ENCODE measurements around the gene DGCR2. TPM values are rescaled to one million over a fixed set of nuclear protein-coding genes. Genes with fewer than 3 reads are reported as not detected.

Gene DGCR2
- total RNA-seq, 1 experiment from 2014 or later: 42.9 TPM

DNA sequence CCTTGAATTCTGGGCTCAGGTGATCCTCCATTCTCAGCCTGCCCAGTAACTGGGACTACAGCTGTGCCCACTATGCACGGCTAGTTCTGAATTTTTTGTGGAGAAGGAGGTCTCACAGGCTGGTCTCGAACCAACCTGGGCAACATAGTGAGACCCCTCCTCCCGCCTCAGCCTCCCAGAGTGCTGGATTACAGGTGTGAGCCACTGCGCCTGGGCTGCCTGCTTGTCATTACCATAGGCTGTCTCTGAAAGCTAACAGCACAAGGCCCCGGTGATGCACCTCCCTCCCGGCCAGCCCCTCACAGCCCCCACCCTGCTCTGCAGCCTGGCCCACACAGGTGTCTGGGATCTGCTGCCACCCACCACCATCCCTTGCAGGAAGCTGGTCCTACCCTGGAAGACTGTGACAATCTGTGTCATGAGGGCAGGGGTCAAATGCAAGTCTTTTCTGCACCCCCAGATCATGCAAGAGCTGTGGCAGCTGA lies 82.4 kb downstream of the DGCR2 start:
- H3K9me3 ChIP-seq (ENCODE audit: control insufficient read depth in 1 of 2, insufficient read depth in 1 of 2, low read depth in 1 of 2, low read length in 2 of 2): no peaks in the 10 kb centered on the region
- no peak overlapping the region for H3K27ac ChIP-seq (ENCODE audit: low read depth, low read length)
- no peak overlapping the region for H3K9ac ChIP-seq (ENCODE audit: low read length)
- intact Hi-C loops (cut with micrococcal nuclease): no loop called here
- H3K36me3 ChIP-seq (ENCODE audit: control insufficient read depth in 1 of 2, insufficient read depth in 2 of 2, low read length in 2 of 2): peaks cover 0 to under 1% of the 10 kb centered on the region in 2 experiments; a peak in 1 of 4 replicates
- H4K20me1 ChIP-seq (ENCODE audit: insufficient read depth): no peaks in the 10 kb centered on the region
- ATAC-seq (no peak), DNase-seq (ENCODE audit: low read depth, low spot score) (no peak)
- ChIA-PET POLR2A (no interaction called here), RAD21 (ENCODE audit: low non-redundant PET in 1 of 2, low total read pairs in 2 of 2, uncharacterized antibody in 2 of 2, unreplicated experiment in 2 of 2) (no interaction called here), CTCF (no interaction called here)
- TF ChIP-seq SP1 (IDR thresholded peaks at IDR 0.05; ENCODE audit: low read depth) (no peak), CEBPB (IDR thresholded peaks at IDR 0.05; ENCODE audit: low read depth) (no peak), SIN3A (IDR thresholded peaks at IDR 0.05; ENCODE audit: low read depth) (no peak), EGR1 (IDR thresholded peaks at IDR 0.05; ENCODE audit: low read depth) (no peak), JUND (IDR thresholded peaks at IDR 0.05) (no peak), SRF (IDR thresholded peaks at IDR 0.05; ENCODE audit: low read depth) (no peak), FOSL1 (IDR thresholded peaks at IDR 0.05; ENCODE audit: low read depth) (no peak)
- TF ChIP-seq, protein P1, sequence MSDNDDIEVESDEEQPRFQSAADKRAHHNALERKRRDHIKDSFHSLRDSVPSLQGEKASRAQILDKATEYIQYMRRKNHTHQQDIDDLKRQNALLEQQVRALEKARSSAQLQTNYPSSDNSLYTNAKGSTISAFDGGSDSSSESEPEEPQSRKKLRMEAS (IDR thresholded peaks at IDR 0.05): no peak
- no TSS peak for BruUV-seq (replicated peaks)
- H2AFZ ChIP-seq (ENCODE audit: low read depth, low read length, poor library complexity, severe bottlenecking): no peak overlapping the region
- no peaks in the 10 kb centered on the region for H3K27me3 ChIP-seq (ENCODE audit: insufficient read depth, low read length)
- no peak overlapping the region for H3K4me3 ChIP-seq (replicated peaks in 1 of 2; ENCODE audit: low read depth in 1 of 2, low read length in 2 of 2)
- no peaks in the 10 kb centered on the region for H3K4me1 ChIP-seq (ENCODE audit: control insufficient read depth in 1 of 2, insufficient read depth in 2 of 2, low read length in 2 of 2)
- H3K4me2 ChIP-seq (ENCODE audit: low read length): no peak overlapping the region
- H3K9me2 ChIP-seq (ENCODE audit: insufficient read depth): no peaks in the 10 kb centered on the region
- H3K79me2 ChIP-seq (ENCODE audit: insufficient read depth, low read length): no peaks in the 10 kb centered on the region

DNA sequence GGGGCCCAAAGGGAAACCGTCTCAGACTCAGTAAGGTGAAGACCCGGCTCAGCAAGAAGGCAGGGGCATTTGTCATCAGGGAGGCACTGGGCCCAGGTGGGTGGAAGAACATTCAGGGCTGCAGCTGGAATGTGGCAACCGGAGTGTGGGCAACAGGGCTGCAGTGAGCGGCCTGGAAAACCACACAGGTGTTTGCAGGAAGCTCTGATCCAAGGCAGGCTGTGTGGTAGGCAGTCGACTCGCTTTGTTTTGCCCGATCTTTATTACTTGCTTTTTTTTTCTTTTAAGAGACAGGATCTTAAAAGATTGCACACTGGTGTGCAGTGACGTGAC lies 82.8 kb downstream of the DGCR2 start:
- DNase-seq (ENCODE audit: low read depth, low spot score) (no peak), ATAC-seq (no peak)
- ChIA-PET CTCF (no interaction called here), RAD21 (ENCODE audit: low non-redundant PET in 1 of 2, low total read pairs in 2 of 2, uncharacterized antibody in 2 of 2, unreplicated experiment in 2 of 2) (no interaction called here), POLR2A (no interaction called here)
- no peaks in the 10 kb centered on the region for H4K20me1 ChIP-seq (ENCODE audit: insufficient read depth)
- BruUV-seq (replicated peaks): no TSS peak
- H3K4me1 ChIP-seq (ENCODE audit: control insufficient read depth in 1 of 2, insufficient read depth in 2 of 2, low read length in 2 of 2): no peaks in the 10 kb centered on the region
- H3K9ac ChIP-seq (ENCODE audit: low read length): no peak overlapping the region
- no peaks in the 10 kb centered on the region for H3K9me2 ChIP-seq (ENCODE audit: insufficient read depth)
- H2AFZ ChIP-seq (ENCODE audit: low read depth, low read length, poor library complexity, severe bottlenecking): no peak overlapping the region
- no peak overlapping the region for H3K4me3 ChIP-seq (replicated peaks in 1 of 2; ENCODE audit: low read depth in 1 of 2, low read length in 2 of 2)
- intact Hi-C loops (cut with micrococcal nuclease): no loop called here
- H3K9me3 ChIP-seq (ENCODE audit: control insufficient read depth in 1 of 2, insufficient read depth in 1 of 2, low read depth in 1 of 2, low read length in 2 of 2): no peaks in the 10 kb centered on the region
- H3K27ac ChIP-seq (ENCODE audit: low read depth, low read length): no peak overlapping the region
- no peaks in the 10 kb centered on the region for H3K79me2 ChIP-seq (ENCODE audit: insufficient read depth, low read length)
- no peak overlapping the region for H3K4me2 ChIP-seq (ENCODE audit: low read length)
- no peaks in the 10 kb centered on the region for H3K27me3 ChIP-seq (ENCODE audit: insufficient read depth, low read length)
- TF ChIP-seq, protein P2, sequence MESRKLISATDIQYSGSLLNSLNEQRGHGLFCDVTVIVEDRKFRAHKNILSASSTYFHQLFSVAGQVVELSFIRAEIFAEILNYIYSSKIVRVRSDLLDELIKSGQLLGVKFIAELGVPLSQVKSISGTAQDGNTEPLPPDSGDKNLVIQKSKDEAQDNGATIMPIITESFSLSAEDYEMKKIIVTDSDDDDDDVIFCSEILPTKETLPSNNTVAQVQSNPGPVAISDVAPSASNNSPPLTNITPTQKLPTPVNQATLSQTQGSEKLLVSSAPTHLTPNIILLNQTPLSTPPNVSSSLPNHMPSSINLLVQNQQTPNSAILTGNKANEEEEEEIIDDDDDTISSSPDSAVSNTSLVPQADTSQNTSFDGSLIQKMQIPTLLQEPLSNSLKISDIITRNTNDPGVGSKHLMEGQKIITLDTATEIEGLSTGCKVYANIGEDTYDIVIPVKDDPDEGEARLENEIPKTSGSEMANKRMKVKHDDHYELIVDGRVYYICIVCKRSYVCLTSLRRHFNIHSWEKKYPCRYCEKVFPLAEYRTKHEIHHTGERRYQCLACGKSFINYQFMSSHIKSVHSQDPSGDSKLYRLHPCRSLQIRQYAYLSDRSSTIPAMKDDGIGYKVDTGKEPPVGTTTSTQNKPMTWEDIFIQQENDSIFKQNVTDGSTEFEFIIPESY (IDR thresholded peaks at IDR 0.05; ENCODE audit: extremely low read depth, insufficient replicate concordance, low read length): no peak
- TF ChIP-seq TCF7L2 (IDR thresholded peaks at IDR 0.05; ENCODE audit: borderline replicate concordance, extremely low read depth, insufficient read depth, insufficient read length): no peak
- TF ChIP-seq, protein P3, sequence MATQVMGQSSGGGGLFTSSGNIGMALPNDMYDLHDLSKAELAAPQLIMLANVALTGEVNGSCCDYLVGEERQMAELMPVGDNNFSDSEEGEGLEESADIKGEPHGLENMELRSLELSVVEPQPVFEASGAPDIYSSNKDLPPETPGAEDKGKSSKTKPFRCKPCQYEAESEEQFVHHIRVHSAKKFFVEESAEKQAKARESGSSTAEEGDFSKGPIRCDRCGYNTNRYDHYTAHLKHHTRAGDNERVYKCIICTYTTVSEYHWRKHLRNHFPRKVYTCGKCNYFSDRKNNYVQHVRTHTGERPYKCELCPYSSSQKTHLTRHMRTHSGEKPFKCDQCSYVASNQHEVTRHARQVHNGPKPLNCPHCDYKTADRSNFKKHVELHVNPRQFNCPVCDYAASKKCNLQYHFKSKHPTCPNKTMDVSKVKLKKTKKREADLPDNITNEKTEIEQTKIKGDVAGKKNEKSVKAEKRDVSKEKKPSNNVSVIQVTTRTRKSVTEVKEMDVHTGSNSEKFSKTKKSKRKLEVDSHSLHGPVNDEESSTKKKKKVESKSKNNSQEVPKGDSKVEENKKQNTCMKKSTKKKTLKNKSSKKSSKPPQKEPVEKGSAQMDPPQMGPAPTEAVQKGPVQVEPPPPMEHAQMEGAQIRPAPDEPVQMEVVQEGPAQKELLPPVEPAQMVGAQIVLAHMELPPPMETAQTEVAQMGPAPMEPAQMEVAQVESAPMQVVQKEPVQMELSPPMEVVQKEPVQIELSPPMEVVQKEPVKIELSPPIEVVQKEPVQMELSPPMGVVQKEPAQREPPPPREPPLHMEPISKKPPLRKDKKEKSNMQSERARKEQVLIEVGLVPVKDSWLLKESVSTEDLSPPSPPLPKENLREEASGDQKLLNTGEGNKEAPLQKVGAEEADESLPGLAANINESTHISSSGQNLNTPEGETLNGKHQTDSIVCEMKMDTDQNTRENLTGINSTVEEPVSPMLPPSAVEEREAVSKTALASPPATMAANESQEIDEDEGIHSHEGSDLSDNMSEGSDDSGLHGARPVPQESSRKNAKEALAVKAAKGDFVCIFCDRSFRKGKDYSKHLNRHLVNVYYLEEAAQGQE (IDR thresholded peaks at IDR 0.05; ENCODE audit: low read depth): no peak
- TF ChIP-seq POLR2AphosphoS5 (IDR thresholded peaks at IDR 0.05; ENCODE audit: low read depth, low read length): no peak
- no peak for TF ChIP-seq JUND (IDR thresholded peaks at IDR 0.05)
- no peaks in the 10 kb centered on the region; a peak in 1 of 4 replicates for H3K36me3 ChIP-seq (ENCODE audit: control insufficient read depth in 1 of 2, insufficient read depth in 2 of 2, low read length in 2 of 2)
